Activated CD8-positive, alpha-beta memory T cell treated with anti-CD3 and anti-CD28 coated beads, Interleukin-2, amount 50 U/mL, for 24 hours (primary cell): ENCODE results near the gene SMIM41.

Source experiments
- DNase-seq: peaks from one replicate; pipeline ENCODE4 v3.0.0-alpha.2; 2020; ENCODE audit errors: extremely low read depth

SMIM41 gene

GRCh38 chr12:52146822-52147366 lies 67.4 kb downstream of the SMIM41 start:
- DNase-seq: no peak

DNA sequence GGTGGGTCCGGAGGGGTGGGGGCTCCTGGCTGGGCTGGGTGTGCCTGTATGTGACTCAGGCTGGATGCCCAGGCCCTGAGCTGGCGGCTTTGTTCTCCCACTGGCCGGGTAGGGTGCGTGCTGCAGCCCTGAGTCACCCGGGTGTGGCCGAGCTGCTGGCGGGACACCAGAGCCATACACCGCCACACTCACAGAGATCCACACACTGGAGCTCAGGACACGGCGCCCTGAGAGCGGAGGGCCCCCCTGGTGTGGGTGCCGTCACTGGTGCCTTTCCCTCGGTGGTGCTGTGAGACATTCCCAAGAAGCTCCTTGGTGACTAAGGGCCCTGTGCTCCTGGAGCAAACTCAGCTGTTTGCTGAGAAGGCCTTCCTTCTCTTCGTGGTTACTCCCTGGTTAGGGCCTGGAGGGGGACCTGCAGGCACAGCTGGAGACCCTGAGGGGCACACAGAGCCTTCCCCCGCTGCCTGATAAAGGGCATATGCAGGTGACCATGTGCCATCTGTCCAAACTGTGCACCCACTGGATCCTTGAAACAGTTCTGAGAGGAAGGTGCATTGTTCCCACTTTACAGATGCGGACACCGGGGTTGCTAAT lies 68.0 kb downstream of the SMIM41 start:
- no peak for DNase-seq

DNA sequence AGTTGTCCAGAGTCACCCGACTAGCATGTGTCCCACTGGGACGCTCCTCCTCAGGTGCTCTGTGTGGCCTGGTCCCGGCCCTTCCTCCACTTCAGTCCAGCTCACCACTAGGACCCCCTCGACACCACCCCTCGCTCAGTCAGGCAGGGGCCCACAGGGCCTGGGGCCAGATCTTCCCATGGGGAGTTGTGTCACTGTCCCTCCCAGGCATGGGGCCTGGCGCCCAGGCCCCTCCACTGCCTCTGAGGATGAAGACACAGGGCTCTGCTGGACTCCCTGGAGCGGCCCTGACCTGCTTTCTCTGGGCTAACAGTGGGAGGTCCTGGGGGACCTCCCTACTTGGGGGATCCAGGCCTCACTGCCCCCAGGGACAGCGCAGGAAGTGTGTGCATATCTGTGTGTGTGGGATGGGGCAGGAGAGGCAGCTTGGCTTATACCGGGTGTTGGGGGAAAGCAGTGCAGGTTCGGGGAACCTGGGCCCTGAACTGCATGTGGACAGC lies 68.5 kb downstream of the SMIM41 start:
- no peak for DNase-seq

GRCh38 chr12:52148464-52149181 lies 69.1 kb downstream of the SMIM41 start:
- no peak for DNase-seq

GRCh38 chr12:52149182-52149641 lies 69.7 kb downstream of the SMIM41 start:
- no peak for DNase-seq

GRCh38 chr12:52149651-52150241 lies 70.2 kb downstream of the SMIM41 start:
- no peak for DNase-seq

- DNase-seq: no peak
These were observed 71.8 kb downstream of the SMIM41 start for GRCh38 chr12:52151153-52151836.

- DNase-seq: peak; percentile 25
These were observed 72.6 kb downstream of the SMIM41 start for GRCh38 chr12:52151837-52152783.

DNA sequence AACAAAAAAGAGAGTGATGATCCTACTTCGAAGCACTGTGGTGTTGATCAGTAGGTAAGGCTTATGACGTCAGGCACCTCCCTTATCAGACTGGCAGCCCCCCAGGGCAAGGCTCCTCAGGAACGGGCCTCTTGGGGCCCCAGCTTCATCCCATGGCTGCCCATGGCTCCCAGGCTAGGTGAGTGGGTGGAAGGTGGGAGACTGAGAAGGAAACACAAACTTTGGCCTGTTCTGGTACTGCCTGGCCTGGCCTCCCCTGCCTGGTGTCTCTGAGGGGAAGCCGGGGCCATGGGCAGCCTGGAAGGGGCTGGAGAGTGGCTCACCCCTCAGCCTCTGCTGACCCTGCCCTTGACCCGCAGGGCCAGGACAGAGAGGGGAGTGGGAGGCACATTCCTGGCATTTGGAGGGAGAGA lies 73.4 kb downstream of the SMIM41 start:
- DNase-seq: no peak

DNA sequence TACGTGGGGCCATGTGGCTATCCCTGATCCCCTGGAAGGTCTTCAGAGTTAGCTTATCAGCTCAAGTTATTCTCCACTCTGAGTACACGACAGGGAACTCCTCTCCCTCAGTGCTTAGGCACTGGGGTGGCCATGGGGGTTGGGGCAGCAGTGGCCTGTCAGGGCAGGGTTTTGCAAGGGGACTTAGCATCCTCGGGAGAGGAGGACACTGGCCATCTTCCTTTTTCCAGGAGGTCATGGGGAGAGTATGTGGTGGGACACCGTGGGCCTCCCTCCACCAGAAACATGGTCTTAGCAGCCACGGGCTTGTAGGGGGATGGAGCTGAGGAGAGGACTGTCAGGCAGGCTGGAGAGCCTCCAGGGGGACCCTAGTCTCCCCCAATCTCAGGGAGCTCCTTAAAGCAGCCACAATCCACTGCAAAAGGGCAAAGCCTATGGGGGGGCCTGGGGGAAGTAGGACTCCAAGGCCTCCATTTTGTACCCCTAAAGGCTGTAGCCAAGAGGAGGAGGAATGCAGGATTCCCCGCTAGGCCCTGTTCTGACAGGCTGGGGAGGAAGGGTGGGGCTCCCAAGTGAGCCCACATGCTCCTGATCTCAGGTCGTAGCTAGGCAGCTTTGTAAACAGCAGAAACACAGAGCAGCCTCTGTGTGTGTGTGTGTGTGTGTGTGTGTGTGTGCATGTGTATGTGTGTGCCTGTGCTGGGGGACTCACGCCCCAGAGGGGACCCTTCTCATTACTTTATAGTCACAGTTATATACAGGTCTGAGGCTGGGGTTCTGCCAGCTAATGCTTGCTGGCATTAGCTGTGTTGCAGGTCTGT lies 75.8 kb downstream of the SMIM41 start:
- DNase-seq: no peak

GRCh38 chr12:52156311-52156710 lies 76.8 kb downstream of the SMIM41 start:
- DNase-seq: no peak

GRCh38 chr12:52156757-52157565 lies 77.5 kb downstream of the SMIM41 start:
- DNase-seq: peak; percentile 39

- no peak for DNase-seq
These were observed 78.2 kb downstream of the SMIM41 start for GRCh38 chr12:52157566-52158150.
